ENCODE results near the gene KITLG.
"Not testable (repeated sequence)": the region's sequence is repeated elsewhere in the genome, so short reads cannot be mapped to it uniquely, and the experiment has no call there.

KITLG gene

DNA sequence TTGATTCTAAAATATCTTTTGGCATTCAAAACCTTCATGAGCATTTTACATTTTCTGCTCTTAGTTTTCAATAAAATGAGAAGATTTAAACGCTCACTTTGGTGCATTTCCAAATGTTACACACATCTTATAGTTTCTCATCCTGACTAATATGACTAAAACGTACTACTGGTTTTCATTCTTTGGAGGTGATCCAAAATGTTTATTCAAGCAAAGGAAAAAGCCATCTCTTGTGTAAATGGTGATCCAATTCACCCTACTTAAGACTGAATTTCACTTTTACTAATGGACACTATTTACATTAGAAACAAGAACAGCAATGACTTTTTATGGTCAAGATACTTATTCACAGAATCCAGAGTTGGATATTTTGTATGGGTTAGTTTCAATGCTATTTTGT, 86.6 kb downstream of the KITLG start:
- DNase-seq (ENCODE audit: low read depth in 2 of 2): no peak

DNA sequence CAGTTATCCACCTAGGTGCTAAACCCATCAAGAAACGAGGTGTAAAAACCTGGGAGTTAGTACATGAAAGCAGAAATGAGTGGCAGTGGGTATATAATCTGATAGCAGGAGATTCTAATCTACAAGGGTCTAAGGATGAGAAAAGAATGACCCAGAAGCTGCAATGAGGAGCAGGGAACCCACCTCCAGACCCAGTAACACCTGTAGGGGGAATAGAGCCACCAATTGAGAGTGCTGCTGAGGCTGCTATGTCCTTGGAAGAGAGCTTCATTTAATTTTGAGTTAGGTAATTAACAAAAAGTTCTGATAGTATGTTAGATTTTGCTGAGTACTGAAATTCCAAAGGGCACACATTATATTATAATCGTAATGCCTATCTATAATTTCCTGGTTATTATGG, 89.8 kb downstream of the KITLG start:
- no peak for DNase-seq (ENCODE audit: low read depth in 2 of 2)

DNA sequence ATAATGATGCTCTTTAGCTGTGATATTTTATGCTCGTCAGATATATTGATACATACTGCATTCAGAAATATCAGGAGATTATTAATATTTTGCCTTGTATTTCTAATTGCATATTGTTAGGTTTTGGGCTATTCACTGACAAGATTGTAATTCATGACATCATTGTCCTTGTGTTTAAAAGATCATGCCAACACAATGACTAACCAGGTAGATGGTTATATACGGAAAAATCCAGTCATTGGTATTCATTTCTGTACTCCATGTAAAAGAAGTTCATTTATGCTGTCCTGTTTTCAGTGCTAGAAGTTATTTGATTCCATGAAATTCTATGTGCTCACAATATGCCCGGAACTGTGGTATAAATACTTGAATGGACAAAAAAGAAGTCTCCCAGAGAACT, 107.5 kb downstream of the KITLG start:
- no peak for DNase-seq (ENCODE audit: low read depth in 2 of 2)

DNA sequence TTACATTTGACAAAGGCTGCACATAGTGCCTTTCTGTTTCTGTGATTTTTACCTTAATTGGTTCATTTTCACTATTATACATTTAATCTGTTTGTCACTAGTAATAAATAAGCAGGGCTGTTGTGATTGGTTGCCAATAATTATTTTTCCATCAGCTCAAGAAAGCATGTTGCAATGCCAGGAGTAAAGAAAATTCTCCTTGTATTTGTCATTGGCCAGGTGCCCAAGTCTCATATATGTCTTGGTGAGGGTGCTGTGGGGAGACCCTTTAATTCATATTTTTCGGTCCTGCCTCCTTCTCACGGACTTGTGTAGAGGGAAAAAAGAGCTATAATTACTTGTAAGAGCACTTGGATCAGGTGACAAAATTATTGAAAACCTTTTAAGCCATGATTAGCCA, 108.0 kb downstream of the KITLG start:
- no peak for DNase-seq (ENCODE audit: low read depth in 2 of 2)

DNA sequence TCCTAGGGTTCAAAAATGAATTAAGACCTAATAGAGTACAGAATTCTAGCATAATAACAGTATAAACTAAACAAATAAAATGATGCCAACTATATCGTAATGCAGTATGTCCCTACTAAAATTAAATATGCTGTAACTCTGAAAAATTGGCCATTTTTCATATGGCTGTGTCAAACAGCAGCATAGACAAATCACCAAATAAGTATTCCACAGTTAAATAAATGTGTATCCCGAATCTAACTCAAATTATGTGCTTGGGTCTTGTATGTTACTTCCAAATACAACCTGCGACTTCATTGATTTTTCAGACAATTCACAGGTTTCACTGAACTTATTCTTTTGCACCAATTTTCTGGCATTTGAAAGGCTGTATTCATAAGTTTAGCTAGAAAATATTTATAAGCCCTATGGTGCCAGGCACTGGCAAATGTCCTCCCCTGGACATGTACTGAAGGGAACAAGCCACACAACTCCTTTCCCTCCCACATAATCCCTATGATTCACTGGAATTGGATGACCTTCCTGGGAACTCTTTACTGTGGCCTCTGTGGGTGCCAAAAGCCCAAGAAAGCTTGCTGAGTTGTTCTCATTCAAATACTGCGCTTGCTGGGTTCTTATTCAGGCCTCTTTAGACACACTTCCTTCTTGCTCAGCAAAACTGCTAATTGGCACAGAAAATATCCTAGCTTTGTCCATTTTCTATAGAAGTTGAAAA, 108.8 kb downstream of the KITLG start:
- DNase-seq (ENCODE audit: low read depth in 2 of 2): no peak

DNA sequence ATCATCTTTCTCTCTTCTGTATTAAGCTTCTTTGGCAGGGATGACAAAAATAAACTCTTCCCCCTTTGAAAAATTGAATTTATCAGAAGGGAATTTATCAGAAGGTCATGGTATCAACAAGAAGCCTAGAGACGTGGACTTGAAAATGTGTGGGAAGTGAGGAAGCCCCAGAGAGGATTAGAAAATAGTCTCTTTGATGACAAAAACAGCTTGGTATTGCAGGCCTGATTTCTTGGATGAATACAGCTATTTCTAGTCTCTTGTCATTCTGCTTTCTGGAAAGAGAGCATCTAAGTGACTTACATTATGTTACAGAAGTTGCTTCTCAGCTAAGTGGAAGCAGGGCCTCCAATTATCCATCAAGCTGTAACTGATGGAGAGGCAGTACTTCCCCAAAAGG, 111.1 kb downstream of the KITLG start:
- DNase-seq (ENCODE audit: low read depth in 2 of 2): no peak

DNA sequence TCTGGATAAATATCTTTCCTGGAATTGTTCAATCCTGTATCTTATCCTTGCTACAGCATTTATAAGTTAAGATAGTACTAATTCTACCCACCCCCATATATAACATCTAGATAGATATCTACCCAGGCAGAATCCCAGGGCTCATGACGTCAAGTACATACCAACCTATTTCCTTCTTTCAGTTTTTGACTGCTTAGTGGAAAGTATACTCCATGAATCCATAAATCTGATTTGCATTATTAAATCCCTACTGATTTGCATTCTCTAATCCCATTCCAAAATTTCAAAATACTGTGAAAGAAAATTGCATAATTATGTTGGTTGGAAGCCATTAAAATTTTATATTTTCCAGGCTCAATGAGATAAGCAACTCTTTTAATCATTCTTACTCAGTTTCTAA, 111.7 kb downstream of the KITLG start:
- no peak for DNase-seq (ENCODE audit: low read depth in 2 of 2)

DNA sequence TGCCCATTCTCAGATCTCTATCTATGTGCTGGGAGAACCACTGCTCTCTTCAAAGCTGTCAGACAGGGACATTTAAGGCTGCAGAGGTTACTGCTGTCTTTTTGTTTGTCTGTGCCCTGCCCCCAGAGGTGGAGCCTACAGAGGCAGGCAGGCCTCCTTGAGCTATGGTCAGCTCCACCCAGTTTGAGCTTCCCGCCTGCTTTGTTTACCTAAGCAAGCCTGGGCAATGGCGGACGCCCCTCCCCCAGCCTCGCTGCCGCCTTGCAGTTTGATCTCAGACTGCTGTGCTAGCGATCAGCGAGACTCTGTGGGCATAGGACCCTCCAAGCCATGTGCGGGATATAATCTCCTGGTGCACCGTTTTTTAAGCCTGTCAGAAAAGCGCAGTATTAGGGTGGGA, 113.6 kb downstream of the KITLG start:
- DNase-seq (ENCODE audit: low read depth in 2 of 2): not testable (repeated sequence)

DNA sequence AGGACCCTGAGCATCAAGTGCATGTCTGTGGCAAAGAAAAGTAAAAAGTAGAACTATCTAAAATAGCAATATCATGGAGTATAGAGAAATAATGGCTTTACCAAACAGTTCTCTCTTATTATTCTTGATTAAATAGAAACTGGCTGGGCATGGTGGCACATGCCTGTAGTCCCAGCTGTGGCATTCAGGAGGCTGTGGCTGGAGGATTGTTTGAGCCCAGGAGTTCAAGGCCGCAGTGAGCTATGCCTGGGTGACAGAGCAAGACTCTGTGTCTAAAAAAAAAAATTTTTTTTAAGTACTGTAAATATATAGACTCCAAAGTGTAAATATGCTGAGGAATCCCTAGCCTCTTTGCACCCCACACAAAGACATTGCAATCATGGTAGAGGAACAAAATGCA, 121.9 kb downstream of the KITLG start:
- DNase-seq (ENCODE audit: low read depth in 2 of 2): no peak

DNA sequence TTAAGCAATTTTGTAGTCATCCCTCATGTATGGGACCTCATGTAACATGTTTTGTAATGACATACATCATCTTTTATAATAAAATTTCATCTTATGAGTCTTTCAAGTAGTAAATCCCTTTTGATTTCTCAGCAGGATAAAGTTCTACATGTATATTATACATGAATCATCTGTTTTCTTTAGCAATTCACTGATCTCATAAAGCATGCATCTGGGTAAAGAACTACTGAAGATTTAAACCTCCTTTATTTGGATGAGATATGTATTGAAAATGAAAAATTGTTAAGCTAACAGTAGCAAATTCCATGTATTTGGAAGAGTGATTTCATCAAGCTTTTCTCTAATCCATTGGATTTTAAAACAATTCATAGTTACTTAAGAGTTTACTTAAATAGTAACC, 126.9 kb downstream of the KITLG start:
- DNase-seq (ENCODE audit: low read depth in 2 of 2): no peak

DNA sequence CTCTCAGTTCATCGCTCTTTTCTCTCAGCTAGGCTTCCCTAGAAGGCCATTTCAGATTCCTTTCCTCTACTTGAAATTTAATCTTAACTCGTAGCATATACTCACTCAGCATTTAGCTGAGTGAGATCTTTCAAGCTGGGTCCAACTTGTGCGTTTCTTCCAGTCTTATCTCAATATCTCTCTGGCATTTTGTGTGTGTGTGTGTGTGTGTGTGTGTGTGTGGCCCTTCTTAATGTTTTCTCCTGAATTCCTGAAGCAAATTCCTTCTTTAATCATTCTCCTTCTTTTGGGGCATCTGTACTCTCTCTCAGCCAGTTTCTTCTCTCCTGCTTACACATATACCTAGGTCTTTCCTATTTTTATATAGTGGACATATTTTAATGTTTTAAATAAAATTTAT, 129.1 kb downstream of the KITLG start:
- DNase-seq (ENCODE audit: low read depth in 2 of 2): no peak

DNA sequence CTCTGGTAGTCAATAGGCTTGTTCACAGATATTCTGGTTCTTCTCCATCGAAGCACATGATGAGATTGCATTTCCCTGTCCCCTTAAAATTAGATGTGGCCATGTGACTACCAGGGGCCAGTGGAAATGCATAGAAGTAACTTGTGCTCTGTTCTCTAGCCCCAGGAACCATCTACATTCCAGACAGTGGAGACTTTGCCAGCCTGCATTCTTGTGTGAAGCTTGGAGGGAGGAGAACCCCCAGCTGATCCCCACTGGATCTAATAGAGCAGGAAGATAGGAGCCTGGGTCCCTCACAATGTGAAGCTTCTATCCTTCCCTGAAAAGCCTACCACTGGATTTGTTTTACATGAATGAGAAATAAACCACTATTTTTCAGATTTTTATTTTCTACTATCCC, 130.1 kb downstream of the KITLG start:
- no peak for DNase-seq (ENCODE audit: low read depth in 2 of 2)

DNA sequence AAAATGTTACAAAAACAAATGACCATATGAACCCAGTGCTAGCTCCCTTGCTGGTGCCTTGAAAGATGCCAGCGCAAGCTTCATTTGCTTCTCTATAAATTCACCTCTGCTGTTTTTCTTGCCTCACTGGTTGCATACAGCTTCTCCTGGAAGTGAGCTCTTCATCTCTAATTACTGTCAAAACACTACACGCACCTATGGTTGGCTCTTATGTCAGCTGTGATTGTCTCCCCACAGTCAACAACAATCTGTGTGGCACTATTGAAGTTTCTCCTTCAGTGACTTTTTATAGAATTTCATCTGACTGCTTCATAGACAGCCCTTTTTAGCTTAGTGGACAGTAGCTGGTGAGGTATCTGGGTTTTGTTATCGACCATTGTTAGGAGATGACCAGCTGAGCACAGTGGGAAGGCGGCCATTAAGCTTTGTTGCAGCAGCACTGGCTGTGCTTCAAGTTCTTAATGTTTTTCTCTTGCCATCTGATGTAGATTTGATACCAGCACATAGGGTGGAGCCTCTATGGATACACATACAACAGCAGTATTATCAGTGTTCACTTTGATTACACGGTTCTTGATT, 131.8 kb downstream of the KITLG start:
- no peak for DNase-seq (ENCODE audit: low read depth in 2 of 2)

DNA sequence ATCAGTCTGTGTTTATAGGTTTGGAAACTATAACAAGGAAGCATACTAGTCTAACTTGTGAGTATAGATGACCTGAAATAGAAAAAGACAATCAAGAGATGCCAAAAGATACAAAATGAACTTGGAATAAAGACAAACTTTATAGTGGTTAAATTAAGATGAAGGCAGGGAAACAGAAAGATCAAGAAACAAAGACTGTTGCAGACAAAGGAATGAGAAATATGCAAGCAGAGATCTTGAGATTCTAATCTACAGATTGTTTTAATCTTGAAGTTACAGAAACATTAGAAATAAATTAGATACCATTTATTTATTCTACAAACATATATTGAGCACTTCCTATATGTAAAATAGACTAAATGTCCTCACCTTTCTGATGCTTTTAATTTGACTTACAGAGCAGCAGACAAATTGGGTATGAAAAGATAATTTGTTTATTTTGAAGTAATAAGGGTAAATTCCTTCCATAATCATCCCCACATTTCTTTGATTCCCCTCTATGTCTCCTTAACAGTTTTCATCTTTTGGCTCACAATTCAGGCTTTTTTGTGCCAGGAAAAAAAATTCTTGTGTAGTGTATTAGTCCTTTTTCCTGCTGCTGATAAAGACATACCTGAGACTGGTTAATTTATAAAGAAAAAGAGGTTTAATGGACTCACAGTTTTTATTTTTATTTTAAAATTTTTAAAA, 134.4 kb downstream of the KITLG start:
- DNase-seq (ENCODE audit: low read depth in 2 of 2): no peak

DNA sequence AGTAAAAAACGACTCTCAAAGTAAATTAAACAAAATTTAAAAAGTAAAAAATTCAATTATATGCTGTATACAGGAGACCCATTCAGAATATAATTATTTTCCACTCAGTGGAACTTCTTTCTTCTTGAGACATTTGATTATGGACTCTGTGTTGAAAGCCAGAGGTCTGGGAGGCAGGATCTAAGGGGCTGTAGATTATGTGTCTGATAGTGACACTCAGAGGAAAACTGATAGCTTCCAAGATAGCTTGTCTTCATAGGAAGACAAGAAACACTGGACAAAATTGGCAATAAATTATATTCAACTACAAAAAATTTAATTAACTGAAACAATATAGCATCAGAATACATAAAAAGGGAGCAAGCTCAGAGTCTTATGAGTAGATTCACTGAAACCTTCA, 135.8 kb downstream of the KITLG start:
- DNase-seq (ENCODE audit: low read depth in 2 of 2): no peak

All from stimulated activated CD4-positive, alpha-beta T cell treated with anti-CD3 and anti-CD28 coated beads, Interleukin-1b, Interleukin-23, amount 100 ng/mL, for 4 hours (primary cell).